ENCODE results near the gene EIF4EBP3.

Gene EIF4EBP3

DNA sequence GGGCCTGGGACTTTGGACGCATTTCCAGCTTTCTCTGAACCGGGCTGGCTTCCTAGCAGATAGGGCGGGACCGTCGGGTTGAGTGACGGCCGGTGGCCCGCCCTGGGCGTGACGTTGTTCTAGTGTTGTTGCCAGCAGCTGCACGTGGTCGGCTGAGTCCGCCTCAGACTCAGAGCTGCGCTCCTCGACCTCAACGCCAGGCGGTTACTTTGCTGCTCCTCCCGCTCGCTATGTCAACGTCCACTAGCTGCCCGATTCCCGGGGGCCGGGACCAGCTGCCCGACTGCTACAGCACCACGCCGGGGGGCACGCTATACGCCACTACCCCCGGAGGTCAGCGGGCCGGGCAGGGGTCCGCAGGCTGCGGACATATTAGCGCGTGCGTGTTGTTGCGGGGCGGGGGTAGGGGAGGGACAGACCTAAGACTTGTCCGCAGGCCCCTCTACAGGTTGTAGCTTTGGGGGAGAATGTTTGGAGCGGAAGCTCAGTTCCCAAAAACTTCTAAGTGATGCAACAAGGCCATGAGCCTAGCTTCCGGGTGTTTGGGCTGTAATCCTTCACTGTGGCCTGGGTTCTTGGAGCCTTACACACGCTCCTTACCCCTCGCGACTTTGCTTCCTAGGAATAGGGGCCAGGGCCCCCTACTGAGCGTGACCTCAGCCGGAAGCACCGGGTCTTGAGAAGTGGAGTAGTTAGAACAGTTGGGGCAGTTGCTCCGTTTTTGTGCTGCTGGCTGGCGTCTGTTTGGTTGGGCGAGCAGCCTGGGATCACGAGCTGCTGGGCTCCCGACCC lies at the start of gene EIF4EBP3:
Gene EIF4EBP3 (plus strand): TSS at position 155 of the 792 bp plus-strand sequence. CDS start 76 bp downstream, at position 231.
- peak; percentile 99 for DNase-seq

DNA sequence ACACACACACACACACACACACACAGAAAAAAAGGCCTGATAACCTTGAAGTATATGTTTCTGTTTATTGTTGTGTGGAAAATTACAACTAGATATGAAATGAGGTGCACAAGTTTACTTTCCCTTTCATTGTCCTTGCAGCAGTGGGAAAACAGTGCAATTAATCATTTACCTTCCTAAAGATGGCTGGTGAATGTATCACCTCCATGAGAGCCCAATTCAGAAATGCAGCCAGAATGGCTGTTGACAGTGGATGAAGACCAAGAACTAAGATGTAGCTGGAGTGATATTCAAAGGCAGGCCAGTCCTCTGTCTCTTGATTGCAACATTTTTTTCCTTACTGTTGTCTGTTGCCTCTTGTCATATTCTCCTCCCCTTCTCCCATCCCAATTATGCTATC lies 49.6 kb upstream of the EIF4EBP3 start:
- DNase-seq: peak; percentile 75

DNA sequence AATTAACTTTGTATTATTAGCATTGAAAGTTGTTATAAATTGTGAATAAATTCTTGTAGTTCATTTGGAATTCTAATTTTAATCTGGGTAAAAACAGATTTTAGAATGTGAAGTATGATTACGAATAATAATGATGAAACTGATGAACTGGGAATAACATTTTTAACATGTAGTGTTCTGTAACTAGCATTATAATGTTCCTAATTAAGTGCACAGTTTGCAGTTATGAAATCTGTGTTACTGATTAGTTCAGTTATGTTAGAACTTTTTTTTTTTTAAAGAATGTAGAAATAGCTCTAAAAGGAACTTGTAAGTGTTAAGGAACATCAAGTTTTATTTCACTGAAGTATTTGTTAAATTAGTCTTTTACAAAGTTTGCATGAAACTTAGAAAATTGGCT lies 48.9 kb upstream of the EIF4EBP3 start:
- no peak for DNase-seq

DNA sequence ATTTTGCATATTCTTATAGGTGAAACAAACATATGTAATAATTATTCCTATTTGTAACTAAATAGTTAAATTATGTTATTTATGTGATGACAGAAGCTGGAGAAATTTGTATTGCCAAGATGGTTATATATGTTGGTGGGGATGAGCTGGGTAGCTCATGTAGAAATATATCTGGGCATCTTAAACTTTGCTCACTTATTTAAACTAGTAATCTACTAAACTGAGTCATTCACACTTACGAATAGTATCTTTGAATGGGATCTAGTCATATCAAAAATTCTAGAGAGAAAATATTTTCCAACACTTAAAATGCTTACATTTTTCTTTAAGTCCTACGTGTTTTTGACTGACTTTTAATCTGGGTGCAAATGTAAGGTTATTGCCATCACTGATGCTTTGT lies 44.6 kb upstream of the EIF4EBP3 start:
- no peak for DNase-seq

DNA sequence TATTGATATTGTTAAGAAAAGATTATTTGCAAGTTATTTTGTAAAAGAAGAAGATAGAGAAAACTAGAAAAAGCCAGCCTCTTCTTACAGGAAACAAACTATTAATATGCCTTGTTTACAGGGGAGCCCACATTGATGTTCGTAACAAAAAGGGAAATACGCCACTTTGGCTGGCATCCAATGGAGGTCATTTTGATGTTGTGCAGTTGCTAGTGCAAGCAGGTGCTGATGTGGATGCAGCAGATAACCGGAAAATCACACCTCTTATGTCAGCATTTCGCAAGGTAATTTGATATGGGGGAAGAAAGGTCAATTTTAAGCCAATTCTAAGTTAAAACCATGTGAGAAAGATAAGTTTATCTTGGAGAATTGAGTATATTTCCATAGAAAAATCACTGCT lies 37.6 kb upstream of the EIF4EBP3 start:
- no peak for DNase-seq

DNA sequence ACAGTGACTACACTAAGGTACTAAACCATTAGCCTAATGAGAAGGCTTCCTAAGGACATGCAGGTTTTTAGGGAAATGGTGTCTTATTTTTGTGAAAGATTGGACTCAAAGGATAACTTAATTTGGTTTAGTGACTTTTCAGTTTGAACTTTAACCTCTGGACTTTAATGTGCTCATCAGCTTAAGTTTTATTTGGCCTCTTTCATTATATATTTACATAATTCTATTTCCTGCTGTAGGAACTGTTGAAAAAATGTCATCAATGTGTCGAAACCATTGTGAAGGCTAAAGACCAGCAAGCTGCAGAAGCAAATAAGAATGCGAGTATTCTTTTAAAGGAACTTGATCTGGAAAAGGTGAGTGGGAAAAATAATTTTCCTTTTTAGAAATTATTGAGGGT lies 34.3 kb upstream of the EIF4EBP3 start:
- DNase-seq: no peak

DNA sequence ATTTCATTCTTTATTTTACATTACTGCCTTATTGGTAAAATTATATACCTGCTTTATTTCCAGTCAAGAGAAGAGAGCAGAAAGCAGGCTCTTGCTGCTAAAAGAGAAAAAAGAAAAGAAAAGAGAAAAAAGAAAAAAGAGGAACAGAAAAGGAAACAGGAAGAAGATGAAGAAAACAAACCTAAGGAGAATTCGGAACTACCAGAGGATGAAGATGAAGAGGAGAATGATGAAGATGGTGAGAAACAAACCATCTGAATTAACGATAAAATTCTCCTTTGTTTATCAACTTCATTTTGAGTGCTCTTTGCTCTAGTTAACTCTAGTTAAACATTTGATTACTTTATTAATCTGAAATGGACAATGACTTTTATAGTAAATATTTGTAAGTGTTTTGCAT lies 23.5 kb upstream of the EIF4EBP3 start:
- no peak for DNase-seq

DNA sequence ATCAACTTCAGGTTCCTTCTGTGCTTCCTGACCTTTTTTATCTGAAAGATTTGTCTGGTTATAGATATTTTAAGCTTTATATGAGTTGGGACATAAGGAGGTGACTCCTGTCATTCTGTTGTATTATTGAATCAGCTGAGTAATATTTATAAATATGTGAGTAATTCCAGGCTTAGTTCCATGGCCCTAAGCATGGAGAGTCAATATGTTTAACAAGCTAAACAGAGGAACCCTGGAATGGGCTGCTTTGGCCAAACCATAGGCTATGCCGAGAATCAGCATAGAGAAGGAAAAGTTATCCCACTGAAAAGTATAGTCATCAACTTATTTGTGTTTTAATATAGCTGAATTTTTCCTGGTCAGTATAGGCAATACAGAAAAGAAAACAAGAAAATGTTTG lies 7.2 kb upstream of the EIF4EBP3 start:
- no peak for DNase-seq

DNA sequence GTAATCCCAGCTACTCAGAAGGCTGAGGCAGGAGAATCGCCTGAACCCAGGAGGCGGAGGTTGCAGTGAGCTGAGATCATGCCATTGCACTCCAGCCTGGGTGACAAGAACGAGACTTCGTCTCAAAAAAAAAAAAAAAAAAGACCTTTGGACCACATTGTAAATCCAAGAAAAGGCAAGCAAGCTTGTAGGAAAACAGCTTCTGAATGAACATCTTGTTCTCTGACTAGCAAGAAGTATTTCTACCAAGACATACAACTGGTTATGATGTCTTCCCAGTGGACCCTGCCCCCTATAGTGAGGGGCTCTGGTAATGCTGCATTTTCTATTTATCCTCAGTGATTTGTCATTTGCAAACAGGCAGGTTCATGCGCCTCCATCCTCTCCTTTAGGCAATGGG lies 4.5 kb upstream of the EIF4EBP3 start:
- DNase-seq: no peak

DNA sequence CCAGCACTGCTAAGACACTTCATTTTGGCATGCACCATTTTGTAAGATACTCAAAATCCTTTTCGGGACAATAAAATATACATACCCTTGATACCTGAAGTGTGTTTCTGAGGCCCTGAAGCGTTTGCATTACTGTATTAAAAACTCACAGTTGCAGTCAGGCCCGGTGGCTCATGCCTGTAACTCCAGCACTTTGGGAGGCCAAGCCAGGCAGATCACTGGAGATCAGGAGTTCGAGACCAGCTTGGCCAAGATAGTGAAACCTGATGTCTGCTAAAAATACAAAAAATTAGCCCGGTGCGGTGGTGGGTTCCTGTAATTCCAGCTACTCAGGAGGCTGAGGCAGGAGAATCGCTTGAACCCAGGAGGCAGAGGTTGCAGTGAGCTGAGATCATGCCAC lies 2.5 kb upstream of the EIF4EBP3 start:
- DNase-seq: no peak

DNA sequence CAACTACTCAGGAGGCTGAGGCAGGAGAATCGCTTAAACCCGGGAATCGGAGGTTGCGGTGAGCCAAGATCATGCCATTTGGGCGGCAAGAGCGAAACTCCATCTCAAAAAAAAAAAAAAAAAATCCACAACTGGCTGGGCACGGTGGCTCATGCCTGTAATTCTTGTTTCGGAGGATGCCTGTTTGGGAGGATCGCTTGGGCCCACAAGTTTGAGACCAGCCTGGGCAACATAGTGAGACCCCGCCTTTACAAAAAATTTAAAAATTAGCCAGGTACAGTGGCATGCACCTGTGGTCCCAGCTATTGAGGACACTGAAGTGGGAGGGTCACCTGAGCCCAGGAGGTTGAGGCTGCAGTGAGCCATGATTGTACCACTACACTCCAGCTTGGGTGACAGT lies 1.9 kb upstream of the EIF4EBP3 start:
- no peak for DNase-seq

DNA sequence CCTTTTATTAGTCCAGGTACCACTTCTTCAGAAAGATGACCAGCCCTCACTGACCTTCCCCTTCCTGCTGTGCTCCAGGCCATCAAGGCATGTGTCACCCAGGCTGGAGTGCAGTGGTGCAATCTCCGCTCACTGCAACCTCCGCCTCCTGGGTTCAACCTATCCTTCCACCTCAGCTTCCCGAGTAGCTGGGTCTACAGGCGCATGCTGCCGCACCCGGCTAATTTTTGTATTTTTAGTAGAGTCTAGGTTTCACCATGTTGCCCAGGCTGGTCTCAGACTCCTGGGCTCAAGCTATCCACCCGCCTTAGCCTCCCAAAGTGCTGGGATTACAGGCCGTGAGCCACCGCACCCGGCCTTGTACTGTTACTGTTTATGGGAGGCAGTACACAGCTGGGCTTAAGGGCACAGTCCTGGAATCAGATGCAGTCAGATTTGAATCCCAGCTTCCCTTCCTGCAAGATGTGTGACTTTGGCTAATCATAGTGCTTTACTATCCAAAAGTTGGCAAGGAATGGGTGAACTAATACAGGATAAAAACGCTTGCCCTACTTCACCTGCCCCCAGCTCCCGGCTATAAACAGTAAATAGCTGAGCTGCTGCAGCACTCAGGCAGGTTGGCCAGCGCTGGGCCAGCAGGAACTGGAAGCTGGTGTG lies 483 bp upstream of the EIF4EBP3 start:
- peak; percentile 60 for DNase-seq

DNA sequence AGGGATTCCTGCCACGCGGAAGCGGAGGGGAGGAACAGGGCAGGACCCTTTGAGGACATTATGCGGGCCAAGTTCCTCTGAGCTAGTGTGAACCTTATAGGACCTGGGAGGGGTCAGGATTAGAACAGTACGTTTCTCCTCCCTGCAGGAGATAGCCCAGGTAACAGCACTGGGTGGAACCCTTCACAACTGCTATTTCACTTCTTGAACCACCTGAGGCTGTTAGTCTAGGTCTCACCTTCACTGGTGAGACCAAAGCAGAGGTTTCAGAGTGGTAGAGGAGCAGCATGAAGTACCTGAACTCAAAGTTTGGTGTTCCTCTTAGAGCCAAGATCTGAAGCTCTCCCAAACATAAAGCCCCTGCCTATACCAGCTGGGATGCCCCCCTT lies 832 bp downstream of the EIF4EBP3 start:
- no peak for DNase-seq

DNA sequence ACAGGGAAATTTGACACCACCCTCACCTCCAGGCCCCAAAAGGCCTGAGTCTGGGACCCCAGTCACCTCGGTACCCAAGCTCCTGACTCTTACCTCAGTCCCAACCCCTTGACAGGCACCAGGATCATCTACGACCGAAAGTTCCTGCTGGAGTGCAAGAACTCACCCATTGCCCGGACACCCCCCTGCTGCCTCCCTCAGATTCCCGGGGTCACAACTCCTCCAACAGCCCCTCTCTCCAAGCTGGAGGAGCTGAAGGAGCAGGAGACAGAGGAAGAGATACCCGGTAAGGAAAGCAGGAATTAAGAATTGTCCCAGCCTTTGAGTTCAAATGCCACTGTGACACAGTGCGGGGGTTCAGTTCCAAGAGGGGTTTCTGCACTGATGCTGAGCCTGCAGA lies 1.3 kb downstream of the EIF4EBP3 start:
- DNase-seq: no peak

DNA sequence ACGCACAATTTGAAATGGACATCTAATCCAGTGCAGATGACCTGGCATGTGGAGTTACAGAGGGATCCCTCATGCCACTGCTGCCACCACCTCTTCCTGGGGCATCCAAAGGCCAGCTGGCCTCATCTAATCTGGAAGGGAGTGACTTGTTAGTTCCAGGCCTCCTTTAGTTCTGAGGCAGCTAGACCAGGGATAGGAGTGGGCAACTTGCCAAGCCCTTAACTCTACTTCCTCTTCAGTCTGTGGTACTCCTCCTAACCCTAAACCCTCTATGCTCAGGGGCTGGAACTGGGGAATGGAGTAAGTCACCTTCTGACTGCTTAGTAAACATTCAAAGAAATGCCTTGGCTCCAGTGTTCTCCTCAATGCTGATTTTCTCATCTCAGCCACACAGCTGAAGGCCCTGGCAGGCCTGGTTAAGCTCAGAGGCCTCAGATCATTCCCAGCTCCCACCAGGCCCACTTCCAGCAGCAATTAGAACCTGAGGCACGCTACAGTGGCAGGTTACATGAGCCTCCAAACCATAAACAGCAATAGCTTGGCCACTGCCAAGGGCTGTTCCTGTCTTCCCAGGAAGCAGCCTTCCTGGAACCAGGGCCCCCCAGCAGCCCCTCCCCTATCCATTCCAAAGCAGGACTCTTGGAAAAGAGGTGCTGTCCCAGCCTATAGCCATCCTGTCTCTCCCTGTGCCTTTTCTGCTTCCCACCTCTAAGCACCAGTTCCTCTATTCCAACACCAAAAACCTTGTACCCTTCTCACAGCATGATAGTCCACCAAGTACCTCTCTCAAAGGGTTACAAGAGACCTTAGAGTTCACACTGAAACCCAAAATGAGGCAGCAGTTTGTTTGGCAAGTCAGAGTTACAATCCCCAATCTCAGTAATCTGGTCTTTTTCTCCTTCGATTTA lies 2.0 kb downstream of the EIF4EBP3 start:
- peak; percentile 69 for DNase-seq

DNA sequence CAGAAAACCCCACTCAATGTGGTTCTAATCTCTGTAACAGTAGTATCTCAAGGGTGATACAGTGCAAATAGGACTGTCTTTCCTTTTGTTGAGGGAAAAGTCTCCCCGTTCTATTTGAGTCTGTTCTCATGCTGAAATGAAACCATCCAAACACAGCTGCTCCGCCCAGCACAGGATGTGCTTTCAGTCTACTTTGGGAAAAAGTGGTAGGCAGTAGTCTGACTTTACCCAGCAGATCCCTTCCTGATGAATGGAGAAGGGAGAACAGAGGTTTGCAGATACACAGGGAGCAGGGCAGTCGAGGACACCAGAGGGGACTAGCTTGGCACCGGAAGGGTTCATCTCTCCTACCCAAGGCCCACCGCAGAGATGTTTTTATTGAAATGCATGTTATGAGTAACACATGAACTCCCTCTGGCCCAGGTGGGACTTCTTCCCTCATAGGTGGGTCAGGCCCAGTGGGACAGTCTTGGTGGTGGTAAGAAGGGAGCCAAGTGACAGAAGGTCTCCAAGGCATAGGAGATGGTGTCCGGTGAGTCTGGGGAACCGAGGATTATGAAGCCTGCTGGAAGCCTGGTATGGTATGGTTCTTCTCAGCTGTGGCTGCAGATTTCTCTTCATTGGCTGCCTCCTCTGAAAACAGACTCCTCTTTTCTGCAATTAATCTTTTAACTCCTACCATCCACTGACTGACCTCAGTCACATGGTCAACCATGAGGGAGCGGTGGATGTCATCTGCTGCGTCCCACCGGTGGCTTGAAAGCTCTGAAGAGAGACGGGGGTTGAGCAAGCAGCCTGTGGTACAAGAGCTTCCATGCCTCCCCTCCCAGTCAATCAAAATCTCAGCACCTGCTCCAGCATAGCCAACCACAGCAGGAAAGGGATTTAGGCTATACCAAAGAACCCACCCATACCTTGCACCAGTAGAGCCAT lies 3.0 kb downstream of the EIF4EBP3 start:
- DNase-seq: no peak

DNA sequence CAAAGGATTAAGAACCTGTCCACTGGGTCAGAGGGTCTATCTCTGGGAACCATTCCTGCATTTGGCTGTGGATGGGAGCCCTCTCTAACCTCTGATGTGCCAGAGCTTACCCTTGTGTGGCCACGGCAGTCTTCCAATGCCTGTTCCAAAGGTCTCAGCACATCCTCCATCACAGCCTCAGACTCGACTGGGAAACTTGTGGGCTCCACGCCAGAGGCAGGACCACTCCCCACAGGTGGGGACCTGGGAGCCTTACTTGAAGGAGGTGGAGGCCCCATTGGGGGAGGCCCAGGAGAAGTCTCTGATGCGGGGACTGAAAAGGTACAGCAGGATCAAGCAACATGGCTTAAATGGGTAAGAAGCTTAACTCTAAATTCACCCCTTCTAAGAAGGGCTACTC lies 4.4 kb downstream of the EIF4EBP3 start:
- no peak for DNase-seq

DNA sequence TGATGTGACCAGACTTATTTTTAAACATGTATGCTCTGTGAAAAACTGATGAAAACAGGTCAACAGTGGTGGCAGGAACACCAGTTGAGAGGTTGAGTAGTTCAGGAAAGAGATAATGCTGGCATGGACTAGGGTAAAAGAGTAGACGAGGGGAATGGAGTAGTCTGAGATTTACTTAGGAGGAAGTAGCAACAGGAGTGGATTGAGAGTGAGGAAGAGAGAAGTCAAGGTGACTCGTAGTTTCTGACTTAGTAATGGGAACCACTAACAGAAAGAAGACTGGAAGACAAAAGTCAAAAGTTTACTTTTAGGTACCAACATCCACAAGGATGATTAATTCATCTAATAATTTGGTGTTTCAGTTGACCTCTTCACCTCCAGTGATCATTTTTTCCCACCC lies 6.2 kb downstream of the EIF4EBP3 start:
- DNase-seq: no peak

DNA sequence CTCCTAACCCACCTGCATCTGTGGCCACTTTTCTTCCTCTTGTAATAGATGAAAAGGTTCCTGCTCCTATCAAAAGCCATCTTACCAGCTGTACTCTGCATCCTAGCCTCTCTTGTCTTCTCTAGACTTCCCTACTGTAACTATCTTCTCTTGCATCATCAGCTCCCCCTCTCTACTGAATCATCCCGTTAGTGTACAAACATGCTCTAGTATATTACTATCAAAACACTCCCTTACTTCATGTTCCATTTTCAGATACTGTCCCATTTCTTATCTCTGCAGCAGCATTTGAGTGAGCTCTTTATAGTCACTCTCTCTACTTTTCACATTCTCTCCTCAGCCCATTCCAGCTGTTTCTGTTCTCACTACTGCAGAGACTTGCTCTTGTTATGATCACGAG lies 7.0 kb downstream of the EIF4EBP3 start:
- no peak for DNase-seq

DNA sequence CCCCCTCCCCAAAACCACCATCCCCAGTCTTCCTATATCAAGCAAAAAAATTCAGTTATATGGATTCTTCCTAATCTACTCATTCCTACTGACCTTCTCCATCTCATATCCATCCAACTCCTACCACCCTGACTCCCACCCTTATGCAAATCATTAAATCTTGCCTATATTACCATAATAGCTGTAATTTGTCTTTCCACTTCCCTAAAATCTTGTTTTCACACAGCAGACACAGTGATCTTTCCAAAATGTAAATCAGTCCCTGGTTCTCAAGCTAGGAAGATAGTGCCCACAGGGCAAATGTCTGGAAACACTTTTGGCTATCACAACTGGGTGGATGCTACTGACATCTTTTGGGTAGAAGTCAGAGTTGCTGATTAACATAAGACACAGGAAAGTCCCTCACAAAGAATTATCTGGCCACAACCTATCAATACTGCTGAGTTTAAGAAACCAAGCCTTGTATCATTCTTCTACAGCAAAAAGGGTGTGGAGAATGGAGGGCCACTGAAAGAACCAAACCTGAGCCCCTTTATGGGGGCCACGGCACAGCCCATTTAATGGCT lies 8.4 kb downstream of the EIF4EBP3 start:
- no peak for DNase-seq

DNA sequence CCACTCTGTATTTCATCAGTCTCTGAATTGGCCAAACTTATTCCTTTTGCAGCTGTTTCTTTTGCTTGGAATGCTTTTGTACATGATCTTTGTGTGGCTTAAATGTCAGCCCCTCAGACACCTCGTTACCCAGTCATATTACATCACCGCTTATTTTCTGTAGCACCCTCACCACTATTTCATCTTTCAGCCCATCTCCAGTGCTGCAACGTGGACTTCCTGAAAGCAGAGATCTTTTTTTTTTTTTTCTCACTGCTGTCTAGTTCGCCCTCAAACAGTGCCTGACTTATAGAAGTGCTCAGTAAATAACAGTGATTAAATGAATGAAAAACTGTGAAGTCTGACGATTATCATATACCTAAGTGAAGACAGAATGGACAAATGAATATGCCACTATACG lies 9.0 kb downstream of the EIF4EBP3 start:
- DNase-seq: peak; percentile 62

DNA sequence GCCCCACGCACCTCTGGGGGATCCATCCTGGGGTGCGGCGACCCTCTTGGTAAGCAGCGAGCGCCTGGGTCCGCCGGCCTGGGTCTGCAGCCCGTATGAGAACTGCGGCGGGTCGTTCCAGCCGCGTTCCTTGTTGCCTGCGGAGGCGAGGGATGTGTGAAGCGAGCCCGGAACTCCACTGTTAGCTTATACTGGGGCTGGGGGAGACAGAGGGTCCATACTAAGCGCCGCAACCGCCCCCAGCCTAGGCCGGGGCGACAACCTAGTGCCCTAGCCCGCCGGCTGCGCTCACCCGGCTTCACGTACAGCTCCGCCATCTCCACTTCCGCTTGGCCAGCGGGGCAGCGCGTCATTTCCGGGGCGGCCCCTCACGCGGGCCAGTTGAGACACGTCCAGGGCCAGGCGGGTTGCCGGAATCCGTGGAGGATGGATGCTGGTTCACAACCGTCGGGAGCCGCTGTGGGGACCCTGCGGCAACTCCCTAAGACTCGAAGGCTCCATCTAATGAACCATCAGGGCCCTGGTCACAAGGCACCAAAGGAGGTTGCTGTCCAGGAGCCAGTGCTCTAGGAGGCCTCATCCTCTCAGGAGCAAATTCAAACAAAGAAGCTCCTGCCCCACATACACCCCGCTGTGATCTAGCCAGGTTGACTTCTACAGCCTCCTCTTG lies 9.8 kb downstream of the EIF4EBP3 start, which contains the start of gene SRA1:
Gene SRA1 (minus strand): TSS at position 338 of the 670 bp plus-strand sequence. CDS start 21 bp downstream, at position 317.
- DNase-seq: peak; percentile 97

Measured in DMS53 (cell line).